Measurements from ENCODE around the gene ATG13.

ATG13 gene

GRCh38 chr11:46700241-46701077, 83.1 kb downstream of the ATG13 start, which contains the start of the genes ARHGAP1 and ZNF408:
ARHGAP1 (minus strand) TSS chr11:46700619; CDS start chr11:46696107, 4,512 bp downstream.
ZNF408 (plus strand) TSS chr11:46701031; CDS start chr11:46701048, 17 bp downstream.
- TF ChIP-seq EZH2phosphoT487 (IDR thresholded peaks at IDR 0.05; ENCODE audit: borderline replicate concordance, low read length) = no peak
- TF ChIP-seq, protein P1, sequence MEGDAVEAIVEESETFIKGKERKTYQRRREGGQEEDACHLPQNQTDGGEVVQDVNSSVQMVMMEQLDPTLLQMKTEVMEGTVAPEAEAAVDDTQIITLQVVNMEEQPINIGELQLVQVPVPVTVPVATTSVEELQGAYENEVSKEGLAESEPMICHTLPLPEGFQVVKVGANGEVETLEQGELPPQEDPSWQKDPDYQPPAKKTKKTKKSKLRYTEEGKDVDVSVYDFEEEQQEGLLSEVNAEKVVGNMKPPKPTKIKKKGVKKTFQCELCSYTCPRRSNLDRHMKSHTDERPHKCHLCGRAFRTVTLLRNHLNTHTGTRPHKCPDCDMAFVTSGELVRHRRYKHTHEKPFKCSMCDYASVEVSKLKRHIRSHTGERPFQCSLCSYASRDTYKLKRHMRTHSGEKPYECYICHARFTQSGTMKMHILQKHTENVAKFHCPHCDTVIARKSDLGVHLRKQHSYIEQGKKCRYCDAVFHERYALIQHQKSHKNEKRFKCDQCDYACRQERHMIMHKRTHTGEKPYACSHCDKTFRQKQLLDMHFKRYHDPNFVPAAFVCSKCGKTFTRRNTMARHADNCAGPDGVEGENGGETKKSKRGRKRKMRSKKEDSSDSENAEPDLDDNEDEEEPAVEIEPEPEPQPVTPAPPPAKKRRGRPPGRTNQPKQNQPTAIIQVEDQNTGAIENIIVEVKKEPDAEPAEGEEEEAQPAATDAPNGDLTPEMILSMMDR (IDR thresholded peaks at IDR 0.05; ENCODE audit: low read depth, low read length, poor library complexity, severe bottlenecking) = no peak
- peak within 1 kb of the TSS; percentile 69 for H3K27ac ChIP-seq (ENCODE audit: low read depth, low read length)
- no peaks in the 10 kb centered on the region for H3K9me3 ChIP-seq (ENCODE audit: control insufficient read depth, insufficient read depth, low read length)
- H3K79me2 ChIP-seq (ENCODE audit: control insufficient read depth, low read length) = peaks cover 59% of the 10 kb centered on the region
- no peaks in the 10 kb centered on the region for H3K9me2 ChIP-seq (replicated peaks; ENCODE audit: control insufficient read depth, low read length)
- H4K20me1 ChIP-seq (ENCODE audit: control insufficient read depth, insufficient read depth, low read depth, low read length) = no peaks in the 10 kb centered on the region; the same call in 1 of the 2 replicates
- H3K36me3 ChIP-seq (ENCODE audit: control insufficient read depth, low read length) = peaks cover 39% of the 10 kb centered on the region
- peaks cover 28% of the 10 kb centered on the region for H3K4me1 ChIP-seq (ENCODE audit: control insufficient read depth, low read length)
- H3F3A ChIP-seq (ENCODE audit: control insufficient read depth, insufficient read depth) = no peaks in the 10 kb centered on the region
- H3K4me3 ChIP-seq (ENCODE audit: low read length) = peak within 1 kb of the TSS; percentile 91
- peak within 1 kb of the TSS; percentile 88 for H3K4me2 ChIP-seq (ENCODE audit: low read length)
- H3K27me3 ChIP-seq (ENCODE audit: control insufficient read depth, low read length) = no peaks in the 10 kb centered on the region

DNA sequence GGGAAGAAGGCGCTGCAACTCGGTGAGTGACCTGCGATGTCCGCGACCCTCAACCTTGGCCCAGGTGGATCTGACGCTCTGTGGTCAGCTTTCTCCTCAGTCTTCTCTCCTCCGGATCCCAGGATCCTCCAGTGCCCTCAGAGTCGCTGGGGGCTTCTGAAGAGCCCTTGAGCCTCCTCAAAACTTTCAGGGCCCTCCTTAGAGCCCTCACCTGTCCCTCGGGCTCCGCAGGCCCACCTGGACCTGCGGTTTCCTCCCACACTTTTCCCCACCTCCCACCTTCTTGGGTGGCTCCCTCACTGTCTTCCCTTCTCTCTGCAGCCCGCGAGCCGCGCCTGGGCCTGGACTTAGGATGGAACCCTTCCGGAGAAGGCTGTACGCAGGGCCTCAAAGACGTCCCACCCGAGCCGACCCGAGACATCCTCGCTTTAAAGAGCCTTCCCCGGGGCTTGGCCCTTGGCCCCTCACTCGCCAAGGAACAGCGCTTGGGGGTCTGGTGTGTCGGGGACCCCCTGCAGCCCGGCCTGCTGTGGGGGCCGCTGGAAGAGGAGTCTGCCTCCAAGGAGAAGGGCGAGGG, 83.8 kb downstream of the ATG13 start:
- peak overlapping the region; percentile 91 for H3K4me3 ChIP-seq (ENCODE audit: low read length)
- TF ChIP-seq, protein P1 (IDR thresholded peaks at IDR 0.05; ENCODE audit: low read depth, low read length, poor library complexity, severe bottlenecking) = no peak
- no peak for TF ChIP-seq EZH2phosphoT487 (IDR thresholded peaks at IDR 0.05; ENCODE audit: borderline replicate concordance, low read length)
- no peaks in the 10 kb centered on the region for H3K9me2 ChIP-seq (replicated peaks; ENCODE audit: control insufficient read depth, low read length)
- H3K4me2 ChIP-seq (ENCODE audit: low read length) = peak overlapping the region; percentile 88
- no peaks in the 10 kb centered on the region for H3F3A ChIP-seq (ENCODE audit: control insufficient read depth, insufficient read depth)
- peaks cover 28% of the 10 kb centered on the region for H3K4me1 ChIP-seq (ENCODE audit: control insufficient read depth, low read length)
- no peaks in the 10 kb centered on the region for H3K9me3 ChIP-seq (ENCODE audit: control insufficient read depth, insufficient read depth, low read length)
- H3K79me2 ChIP-seq (ENCODE audit: control insufficient read depth, low read length) = peaks cover 59% of the 10 kb centered on the region
- peaks cover 40% of the 10 kb centered on the region for H3K36me3 ChIP-seq (ENCODE audit: control insufficient read depth, low read length)
- no peaks in the 10 kb centered on the region for H3K27me3 ChIP-seq (ENCODE audit: control insufficient read depth, low read length)
- H4K20me1 ChIP-seq (ENCODE audit: control insufficient read depth, insufficient read depth, low read depth, low read length) = no peaks in the 10 kb centered on the region; the same call in 1 of the 2 replicates
- H3K27ac ChIP-seq (ENCODE audit: low read depth, low read length) = peak overlapping the region; percentile 69

DNA sequence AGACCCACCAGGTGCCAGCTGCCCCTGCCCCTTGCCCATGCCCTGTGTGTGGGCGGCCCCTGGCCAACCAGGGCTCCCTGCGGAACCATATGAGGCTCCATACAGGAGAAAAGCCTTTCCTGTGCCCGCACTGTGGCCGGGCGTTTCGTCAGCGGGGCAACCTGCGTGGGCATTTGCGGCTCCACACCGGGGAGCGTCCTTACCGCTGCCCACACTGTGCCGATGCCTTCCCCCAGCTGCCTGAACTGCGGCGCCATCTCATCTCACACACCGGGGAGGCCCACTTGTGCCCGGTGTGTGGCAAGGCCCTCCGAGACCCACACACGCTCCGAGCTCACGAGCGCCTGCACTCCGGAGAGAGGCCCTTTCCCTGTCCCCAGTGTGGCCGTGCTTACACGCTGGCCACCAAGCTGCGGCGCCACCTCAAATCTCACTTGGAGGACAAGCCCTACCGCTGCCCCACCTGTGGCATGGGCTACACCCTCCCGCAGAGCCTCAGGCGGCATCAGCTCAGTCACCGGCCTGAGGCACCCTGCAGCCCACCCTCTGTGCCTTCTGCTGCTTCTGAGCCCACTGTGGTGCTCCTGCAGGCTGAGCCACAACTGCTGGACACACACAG, 87.8 kb downstream of the ATG13 start:
- Histone ChIP-seq H3K27ac (ENCODE audit: low read depth, low read length) (no peak overlapping the region), H3K4me3 (ENCODE audit: low read length) (no peak overlapping the region), H4K20me1 (ENCODE audit: control insufficient read depth, insufficient read depth, low read depth, low read length) (no peaks in the 10 kb centered on the region), H3K4me1 (ENCODE audit: control insufficient read depth, low read length) (peaks cover 16% of the 10 kb centered on the region), H3F3A (ENCODE audit: control insufficient read depth, insufficient read depth) (no peaks in the 10 kb centered on the region), H3K27me3 (ENCODE audit: control insufficient read depth, low read length) (no peaks in the 10 kb centered on the region), H3K36me3 (ENCODE audit: control insufficient read depth, low read length) (peaks cover 54% of the 10 kb centered on the region), H3K79me2 (ENCODE audit: control insufficient read depth, low read length) (peaks cover 35% of the 10 kb centered on the region), H3K9me3 (ENCODE audit: control insufficient read depth, insufficient read depth, low read length) (no peaks in the 10 kb centered on the region), H3K4me2 (ENCODE audit: low read length) (no peak overlapping the region), H3K9me2 (replicated peaks; ENCODE audit: control insufficient read depth, low read length) (no peaks in the 10 kb centered on the region)
- no peak for TF ChIP-seq EZH2phosphoT487 (IDR thresholded peaks at IDR 0.05; ENCODE audit: borderline replicate concordance, low read length)
- TF ChIP-seq, protein P1 (IDR thresholded peaks at IDR 0.05; ENCODE audit: low read depth, low read length, poor library complexity, severe bottlenecking) = no peak
